SK-N-SH (cell line): ENCODE results near the gene FOS. TPM values are rescaled to one million over a fixed set of nuclear protein-coding genes. Genes with fewer than 3 reads are reported as not detected.

Source experiments
- CTCF ChIA-PET: fragments of 300-600, 350-600 bp; formaldehyde crosslinking; extraction: SDS; loops from one replicate; lab custom pipeline; 2021; lab: Yijun Ruan, JAX
- POLR2A ChIA-PET: fragments of 350-600 bp; sonication (Branson Sonifier 250); formaldehyde crosslinking; extraction: SDS; loops from one replicate; lab custom pipeline; 2020; ENCODE audit warnings: antibody characterized with exemption, inconsistent platforms; lab: Yijun Ruan, JAX
- DNase-seq: peaks from one replicate; pipeline ENCODE4 v3.0.0; 2012
- H2AFZ ChIP-seq: fragments of 200-600 bp; sonication (generic); 2 replicates; pipeline ENCODE4 v1.8.1; 2016; ENCODE audit warnings: antibody characterized with exemption, mild to moderate bottlenecking, low read depth
- H3F3A ChIP-seq: fragments of 200-600 bp; sonication (generic); replicated peaks from 2 replicates; pipeline ENCODE3; 2016; ENCODE audit warnings: antibody characterized with exemption, mild to moderate bottlenecking; ENCODE audit not compliant: insufficient read depth
- H3K27ac ChIP-seq, 2 experiments: fragments of 200-500 bp in 1 of 2; fragments of 200-600 bp in 1 of 2; sonication (Bioruptor generic) in 1 of 2; sonication (generic), shearing (Covaris generic) in 1 of 2; 2 replicates each; pipeline versions ENCODE4 v1.5.1 to v1.6.1; 2014 to 2016; ENCODE audit warnings: low read depth in 2 of 2, inconsistent platforms in 1 of 2, low read length in 1 of 2, mild to moderate bottlenecking in 1 of 2, mixed read lengths in 1 of 2
- H3K27me3 ChIP-seq: fragments of 200-600 bp; sonication (generic), shearing (Covaris generic); 2 replicates; pipeline ENCODE4 v1.6.1; 2016; ENCODE audit warnings: mixed run types; ENCODE audit not compliant: insufficient read depth
- H3K36me3 ChIP-seq, 2 experiments: fragments of 200-500 bp in 1 of 2; fragments of 200-600 bp in 1 of 2; sonication (Bioruptor generic) in 1 of 2; sonication (generic) in 1 of 2; replicated peaks in 1 of 2; 2 replicates each; pipeline versions ENCODE3 to v1.5.1; 2014 to 2016; ENCODE audit warnings: low read length in 1 of 2, mild to moderate bottlenecking in 1 of 2; ENCODE audit not compliant: insufficient read depth in 2 of 2, control insufficient read depth in 1 of 2
- H3K4me1 ChIP-seq, 2 experiments: fragments of 200-500 bp in 1 of 2; fragments of 200-600 bp in 1 of 2; sonication (Bioruptor generic) in 1 of 2; sonication (generic), shearing (Covaris generic) in 1 of 2; 2 replicates each; pipeline versions ENCODE4 v1.5.1 to v1.6.1; 2014 to 2016; ENCODE audit warnings: low read depth in 1 of 2, low read length in 1 of 2, mixed run types in 1 of 2; ENCODE audit not compliant: insufficient read depth in 2 of 2, control insufficient read depth in 1 of 2
- H3K4me2 ChIP-seq: fragments of 200-600 bp; sonication (generic), shearing (Covaris generic); 2 replicates; pipeline ENCODE4 v1.6.1; 2017; ENCODE audit warnings: mixed run types
- H3K4me3 ChIP-seq, 2 experiments: fragments of 200-500 bp in 1 of 2; fragments of 200-600 bp in 1 of 2; sonication (Bioruptor generic) in 1 of 2; sonication (generic), shearing (Covaris generic) in 1 of 2; 2 replicates each; pipeline versions ENCODE4 v1.5.1 to v1.8.1; 2014 to 2016; ENCODE audit warnings: low read depth in 2 of 2, inconsistent platforms in 1 of 2, low read length in 1 of 2, mild to moderate bottlenecking in 1 of 2, mixed read lengths in 1 of 2, moderate library complexity in 1 of 2
- H3K79me2 ChIP-seq: fragments of 200-600 bp; sonication (generic); 2 replicates; pipeline ENCODE4 v1.8.1; 2017; ENCODE audit warnings: mild to moderate bottlenecking; ENCODE audit not compliant: insufficient read depth
- H3K9ac ChIP-seq: fragments of 200-600 bp; sonication (generic); 2 replicates; pipeline ENCODE4 v1.6.1; 2017; ENCODE audit warnings: mixed run types
- H3K9me2 ChIP-seq: fragments of 200-600 bp; sonication (generic); 2 replicates; pipeline ENCODE4 v1.6.1; 2017; ENCODE audit warnings: mixed run types
- H3K9me3 ChIP-seq: fragments of 200-600 bp; sonication (generic); 2 replicates; pipeline ENCODE4 v1.6.1; 2017; ENCODE audit warnings: mixed run types, mild to moderate bottlenecking, moderate library complexity
- H4K20me1 ChIP-seq: fragments of 200-600 bp; sonication (generic); 2 replicates; pipeline ENCODE4 v1.6.1; 2017; ENCODE audit warnings: mild to moderate bottlenecking, mixed run types; ENCODE audit not compliant: insufficient read depth
- EP300 ChIP-seq, 2 experiments: IDR thresholded peaks; 2 replicates each; pipeline versions ENCODE4 v1.4.0 to v1.6.1; 2012; ENCODE audit warnings: borderline replicate concordance in 1 of 2, low read depth in 1 of 2, low read length in 1 of 2
- EZH2phosphoT487 ChIP-seq: fragments of 200-600 bp; sonication (generic); IDR thresholded peaks from 2 replicates; pipeline ENCODE4 v1.6.1; 2017; ENCODE audit warnings: low read depth, mixed run types, mild to moderate bottlenecking, antibody characterized with exemption, moderate library complexity, borderline replicate concordance
- FOXJ3 ChIP-seq: sonication (generic); formaldehyde crosslinking; IDR thresholded peaks from 2 replicates; pipeline ENCODE4 v1.5.1; 2020; ENCODE audit warnings: mild to moderate bottlenecking, missing genetic modification reagents
- GABPA ChIP-seq: IDR thresholded peaks from 2 replicates; pipeline ENCODE4 v1.4.0; 2012; ENCODE audit warnings: low read depth, mild to moderate bottlenecking
- GATA2 ChIP-seq: sonication (generic); formaldehyde crosslinking; IDR thresholded peaks from 2 replicates; pipeline ENCODE4 v1.5.0; 2020; ENCODE audit warnings: mild to moderate bottlenecking, missing genetic modification reagents
- MXI1 ChIP-seq: IDR thresholded peaks from 2 replicates; pipeline ENCODE4 v1.6.1; 2012; ENCODE audit warnings: mild to moderate bottlenecking, low read depth, low read length, improper control_type of control experiment
- NFIC ChIP-seq: IDR thresholded peaks from 2 replicates; pipeline ENCODE4 v1.4.0; 2012; ENCODE audit warnings: borderline replicate concordance
- NRF1 ChIP-seq: IDR thresholded peaks from 2 replicates; pipeline ENCODE4 v1.6.1; 2012; ENCODE audit warnings: low read depth, mild to moderate bottlenecking, low read length
- POLR2AphosphoS5 ChIP-seq: IDR thresholded peaks from 2 replicates; pipeline ENCODE4 v1.6.1; 2012; ENCODE audit warnings: low read depth, low read length
- RFX5 ChIP-seq: IDR thresholded peaks from 2 replicates; pipeline ENCODE4 v1.6.1; 2012; ENCODE audit warnings: mild to moderate bottlenecking, improper control_type of control experiment, low read length
- TAF1 ChIP-seq: IDR thresholded peaks from 2 replicates; pipeline ENCODE4 v1.6.1; 2012; ENCODE audit warnings: low read depth, mild to moderate bottlenecking, low read length, moderate library complexity, borderline replicate concordance
- TCF12 ChIP-seq: IDR thresholded peaks from 2 replicates; pipeline ENCODE4 v1.4.0; 2012
- YY1 ChIP-seq: IDR thresholded peaks from 2 replicates; pipeline ENCODE4 v1.4.0; 2012; ENCODE audit warnings: low read depth, mild to moderate bottlenecking
- polyA plus RNA-seq, 3 experiments: library from polyadenylated mRNA; depleted of rRNA; stranded (reverse); fragments of >200 nt; gene quantifications; 2 replicates each; pipeline ENCODE4 v1.2.3, GENCODE V29; 2012
- TF ChIP-seq, protein P1 (sequence below): fragments of 200-600 bp; sonication (generic); IDR thresholded peaks from 2 replicates; pipeline ENCODE4 v1.6.1; 2017; ENCODE audit warnings: antibody characterized with exemption, mild to moderate bottlenecking, moderate library complexity
- TF ChIP-seq, protein P2 (sequence below): IDR thresholded peaks from 2 replicates; pipeline ENCODE4 v1.4.0; 2012; ENCODE audit warnings: low read depth, borderline replicate concordance

FOS gene
- polyA plus RNA-seq, 1 of the 3 experiments (the other 2 are of a cell fraction): 309 TPM

DNA sequence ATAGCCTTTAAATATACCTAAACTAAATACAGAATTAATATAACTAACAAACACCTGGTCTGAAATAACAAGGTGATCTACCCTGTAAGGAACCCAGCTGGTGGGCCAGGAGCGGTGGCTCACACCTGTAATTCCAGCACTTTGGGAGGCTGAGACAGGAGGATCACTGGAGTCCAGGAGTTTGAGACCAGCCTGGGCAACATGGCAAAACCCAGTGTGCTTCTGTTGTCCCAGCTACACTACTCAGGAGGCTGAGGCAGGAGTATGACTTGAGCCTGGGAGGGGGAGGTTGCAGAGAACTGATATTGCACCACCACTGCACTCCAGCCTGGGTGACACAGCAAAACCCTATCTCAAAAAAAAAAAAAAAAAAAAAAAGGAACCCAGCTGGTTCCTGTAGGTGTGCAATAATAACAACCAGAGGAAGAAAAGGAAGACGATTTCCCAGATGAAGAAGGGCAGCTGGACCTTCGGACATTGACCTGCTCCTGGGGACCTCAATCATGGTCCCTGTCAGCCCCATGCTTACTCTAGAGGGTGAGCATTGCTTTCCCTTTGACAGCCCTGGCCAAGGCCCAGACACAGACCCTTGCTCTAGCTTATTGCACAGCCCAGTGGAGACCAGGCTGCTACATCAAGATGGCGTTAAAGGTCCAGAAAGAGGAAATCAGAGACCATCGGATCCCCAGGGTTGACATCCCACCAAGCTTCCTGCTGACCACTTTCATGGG, 5.4 kb downstream of the FOS start (continued):
- TF ChIP-seq, protein P1, sequence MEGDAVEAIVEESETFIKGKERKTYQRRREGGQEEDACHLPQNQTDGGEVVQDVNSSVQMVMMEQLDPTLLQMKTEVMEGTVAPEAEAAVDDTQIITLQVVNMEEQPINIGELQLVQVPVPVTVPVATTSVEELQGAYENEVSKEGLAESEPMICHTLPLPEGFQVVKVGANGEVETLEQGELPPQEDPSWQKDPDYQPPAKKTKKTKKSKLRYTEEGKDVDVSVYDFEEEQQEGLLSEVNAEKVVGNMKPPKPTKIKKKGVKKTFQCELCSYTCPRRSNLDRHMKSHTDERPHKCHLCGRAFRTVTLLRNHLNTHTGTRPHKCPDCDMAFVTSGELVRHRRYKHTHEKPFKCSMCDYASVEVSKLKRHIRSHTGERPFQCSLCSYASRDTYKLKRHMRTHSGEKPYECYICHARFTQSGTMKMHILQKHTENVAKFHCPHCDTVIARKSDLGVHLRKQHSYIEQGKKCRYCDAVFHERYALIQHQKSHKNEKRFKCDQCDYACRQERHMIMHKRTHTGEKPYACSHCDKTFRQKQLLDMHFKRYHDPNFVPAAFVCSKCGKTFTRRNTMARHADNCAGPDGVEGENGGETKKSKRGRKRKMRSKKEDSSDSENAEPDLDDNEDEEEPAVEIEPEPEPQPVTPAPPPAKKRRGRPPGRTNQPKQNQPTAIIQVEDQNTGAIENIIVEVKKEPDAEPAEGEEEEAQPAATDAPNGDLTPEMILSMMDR: no peak
- no peak for TF ChIP-seq NFIC
- TF ChIP-seq MXI1: no peak
- TF ChIP-seq YY1: no peak
- TF ChIP-seq FOXJ3 (CRISPR knock-in tag): no peak
- TF ChIP-seq RFX5: no peak

DNA sequence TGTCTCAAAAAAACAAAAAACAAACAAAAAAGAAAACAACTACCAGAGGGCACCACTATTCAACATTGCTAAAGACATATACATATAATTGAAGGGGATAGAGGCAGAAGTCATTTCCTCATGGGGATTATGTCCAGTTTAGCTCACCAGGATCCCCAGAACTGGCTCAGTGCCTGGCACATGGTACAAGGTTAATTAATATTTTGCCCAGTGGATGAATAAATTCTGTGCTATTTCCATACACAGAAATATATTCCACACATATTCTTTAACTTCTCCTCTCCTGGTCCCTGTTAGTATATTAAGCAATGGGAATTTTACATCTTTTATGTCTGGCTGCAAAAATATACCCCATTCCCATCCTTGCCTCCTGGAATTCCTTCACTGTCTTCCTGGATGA, 6.7 kb downstream of the FOS start:
- TF ChIP-seq GATA2 (no peak), TCF12 (no peak), EZH2phosphoT487 (no peak), NFIC (no peak), GABPA (no peak), EP300 (IDR thresholded peaks at IDR 0.05; ENCODE audit: borderline replicate concordance in 1 of 2, low read depth in 1 of 2, low read length in 1 of 2) (no peak), POLR2AphosphoS5 (no peak), TAF1 (no peak), RFX5 (no peak), NRF1 (no peak)
- TF ChIP-seq, protein P2, sequence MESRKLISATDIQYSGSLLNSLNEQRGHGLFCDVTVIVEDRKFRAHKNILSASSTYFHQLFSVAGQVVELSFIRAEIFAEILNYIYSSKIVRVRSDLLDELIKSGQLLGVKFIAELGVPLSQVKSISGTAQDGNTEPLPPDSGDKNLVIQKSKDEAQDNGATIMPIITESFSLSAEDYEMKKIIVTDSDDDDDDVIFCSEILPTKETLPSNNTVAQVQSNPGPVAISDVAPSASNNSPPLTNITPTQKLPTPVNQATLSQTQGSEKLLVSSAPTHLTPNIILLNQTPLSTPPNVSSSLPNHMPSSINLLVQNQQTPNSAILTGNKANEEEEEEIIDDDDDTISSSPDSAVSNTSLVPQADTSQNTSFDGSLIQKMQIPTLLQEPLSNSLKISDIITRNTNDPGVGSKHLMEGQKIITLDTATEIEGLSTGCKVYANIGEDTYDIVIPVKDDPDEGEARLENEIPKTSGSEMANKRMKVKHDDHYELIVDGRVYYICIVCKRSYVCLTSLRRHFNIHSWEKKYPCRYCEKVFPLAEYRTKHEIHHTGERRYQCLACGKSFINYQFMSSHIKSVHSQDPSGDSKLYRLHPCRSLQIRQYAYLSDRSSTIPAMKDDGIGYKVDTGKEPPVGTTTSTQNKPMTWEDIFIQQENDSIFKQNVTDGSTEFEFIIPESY: no peak
- TF ChIP-seq, protein P1: no peak
- no peaks in the 10 kb centered on the region for H3F3A ChIP-seq
- H3K27ac ChIP-seq: no peak overlapping the region
- no peak overlapping the region for H3K4me2 ChIP-seq
- H4K20me1 ChIP-seq: peaks cover 13% of the 10 kb centered on the region; the same call in 1 of the 2 replicates
- peaks cover 0 to 13% of the 10 kb centered on the region in 2 experiments for H3K36me3 ChIP-seq
- H3K9me3 ChIP-seq: no peaks in the 10 kb centered on the region
- H3K79me2 ChIP-seq: no peaks in the 10 kb centered on the region
- no peaks in the 10 kb centered on the region for H3K9me2 ChIP-seq
- H3K4me3 ChIP-seq: no peak overlapping the region
- no peaks in the 10 kb centered on the region; the same call in 1 of the 2 replicates for H3K27me3 ChIP-seq
- POLR2A ChIA-PET: no interaction called here
- CTCF ChIA-PET: interaction anchor here (0.6 to 2.3 kb wide), 5 partner anchors 10 to 203 kb away, joined by 3 to 8 read pairs (median 3); no protein-coding TSS in a partner anchor
- no peak overlapping the region for H2AFZ ChIP-seq
- peaks cover 0 to 2% of the 10 kb centered on the region in 2 experiments; a peak in 1 of 4 replicates for H3K4me1 ChIP-seq
- DNase-seq: no peak
- H3K9ac ChIP-seq: no peak overlapping the region
